Sigmoid colon (tissue), 7 donors: ENCODE data around the gene AMH. TPM values are rescaled to one million over a fixed set of nuclear protein-coding genes. Genes with fewer than 3 reads are reported as not detected.

ENCODE experiments used
- DNase-seq: peaks from one replicate; pipeline ENCODE4 v3.0.0-alpha.2; 2019
- H3K27ac ChIP-seq, 4 donors: fragments of 200-600 bp; sonication (generic); one replicate each; pipeline ENCODE4 v1.5.1; 2016 to 2019; ENCODE audit warnings: mild to moderate bottlenecking in 1 of 4
- H3K27me3 ChIP-seq, 3 donors: fragments of 200-600 bp; sonication (generic); one replicate each; pipeline ENCODE4 v1.5.1; 2019; ENCODE audit warnings: mild to moderate bottlenecking in 1 of 3
- H3K36me3 ChIP-seq, 4 donors: fragments of 200-600 bp; sonication (generic); one replicate each; pipeline ENCODE4 v1.5.1; 2016 to 2019
- H3K4me1 ChIP-seq, 4 donors: fragments of 200-600 bp; sonication (generic); one replicate each; pipeline ENCODE4 v1.5.1; 2017 to 2019
- H3K4me3 ChIP-seq, 4 donors: fragments of 200-600 bp; sonication (generic); one replicate each; pipeline ENCODE4 v1.5.1; 2017 to 2019; ENCODE audit warnings: mild to moderate bottlenecking in 2 of 4, moderate library complexity in 1 of 4
- H3K9me3 ChIP-seq, 4 donors: fragments of 200-600 bp in 3 of 4; sonication (generic) in 3 of 4; one replicate each; pipeline versions ENCODE4 v1.5.1 to v1.6.1; 2013 to 2019
- EP300 ChIP-seq, 4 donors: sonication (generic); formaldehyde crosslinking; IDR thresholded peaks; one replicate each; pipeline ENCODE4 v1.6.1; 2017; ENCODE audit warnings: antibody characterized with exemption in 4 of 4
- POLR2A ChIP-seq, 2 donors: fragments of 450-650 bp; IDR thresholded peaks; one replicate each; pipeline ENCODE4 v1.6.1; 2016; ENCODE audit warnings: antibody characterized with exemption in 2 of 2, mild to moderate bottlenecking in 2 of 2, moderate library complexity in 2 of 2
- POLR2AphosphoS5 ChIP-seq, 4 donors: sonication (generic); formaldehyde crosslinking; IDR thresholded peaks; one replicate each; pipeline ENCODE4 v1.6.1; 2017; ENCODE audit warnings: antibody characterized with exemption in 4 of 4
- WGBS, 2 donors: extraction: QIAGEN DNeasy Blood & Tissue Kit; methylation state at CpG; one replicate each; pipeline ENCODE4 v1.1.7; 2013; 5-methylcytosine and 5-hydroxymethylcytosine counted together
- intact Hi-C: fragments of 100-400 bp; cut with DNase I; formaldehyde crosslinking; loops from one replicate; pipeline ENCODE4 v1.15.1; 2023
- polyA plus RNA-seq, 3 donors: library from polyadenylated mRNA; stranded (reverse); fragments of 200-250 nt; gene quantifications; one replicate each; pipeline ENCODE4 v1.2.3, GENCODE V29; 2013
- total RNA-seq, 4 donors: library from RNA; depleted of rRNA; stranded (reverse); fragments of >200 nt; gene quantifications; one replicate each; pipeline ENCODE4 v1.1.0, GENCODE V29; 2016
- TF ChIP-seq, protein P1 (sequence below), 4 experiments: fragments of 450-650 bp in 3 of 4; fragments of 200-600 bp in 1 of 4; IDR thresholded peaks; one replicate each; pipeline ENCODE4 v1.5.1; 2016 to 2019; ENCODE audit warnings: antibody characterized with exemption in 4 of 4, mild to moderate bottlenecking in 3 of 4, moderate library complexity in 2 of 4
- donor health status: healthy with polysubstance abuse.
- donor health status: Bipolar disorder and iron deficiency.
- donor health status: healthy.

The AMH gene
- total and polyA plus RNA-seq, 7 donors, result 0.69 to 3.3 (median 1.8) TPM; not detected in 2

DNA sequence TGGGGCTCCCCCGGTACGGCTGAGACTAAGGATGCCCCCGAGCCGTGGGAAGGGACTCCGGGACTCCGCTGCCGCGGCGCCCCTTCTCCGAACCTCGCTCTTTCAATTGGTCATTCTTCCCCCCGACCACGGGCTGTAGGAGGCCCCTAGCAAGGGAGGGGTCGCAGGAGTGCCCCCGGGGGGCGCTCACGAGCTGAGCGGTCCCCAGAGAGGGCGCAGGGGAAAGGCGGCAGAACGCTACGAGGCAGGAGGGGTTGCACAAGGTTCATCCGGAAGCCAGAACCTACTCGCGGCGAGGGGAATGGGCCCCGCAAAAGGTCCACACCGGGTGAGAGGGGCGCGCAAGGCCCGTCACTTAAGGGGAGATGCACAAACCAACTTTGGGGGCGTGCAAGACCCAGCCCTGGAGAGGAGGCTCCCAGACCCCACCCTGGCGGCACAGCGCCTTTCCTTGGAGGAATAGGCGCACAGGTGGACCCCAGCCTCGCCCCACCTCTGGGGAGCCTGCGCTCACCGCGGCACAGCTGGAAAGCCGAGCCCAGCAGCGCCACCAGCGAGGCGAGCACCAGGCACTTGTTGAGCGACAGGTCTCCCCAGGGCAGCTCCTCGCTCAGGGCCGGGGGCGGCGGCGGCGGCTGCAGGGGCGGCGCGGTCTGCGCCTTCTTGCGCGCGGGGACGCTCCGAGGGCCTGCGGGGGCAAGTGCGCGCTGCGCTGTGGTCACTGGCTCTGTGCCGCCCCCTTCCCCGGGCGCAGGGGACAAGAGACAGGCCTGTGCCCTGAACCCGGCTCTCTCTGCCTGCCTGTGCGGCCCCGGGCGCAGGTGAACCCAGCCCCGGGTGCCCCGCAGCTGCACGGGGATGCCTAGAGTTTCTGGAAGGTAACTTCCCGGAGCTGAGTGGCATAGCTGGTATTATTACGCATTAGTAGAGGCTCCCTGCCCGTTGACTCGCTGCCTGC lies 4.3 kb downstream of the AMH start:
- peaks cover 47 to 54% (median 48%) of the 10 kb centered on the region in 3 donors for H3K27me3 ChIP-seq
- H3K4me3 ChIP-seq, result peak overlapping the region in 2 of 4 donors; percentile 8 to 9
- WGBS, 2 donors, result 5 to 6% methylated on average over 77 of the region's 77 CpGs
- H3K36me3 ChIP-seq, result peaks cover 0 to 9% (median 2%) of the 10 kb centered on the region in 4 donors
- H3K27ac ChIP-seq, result no peak overlapping the region
- no peaks in the 10 kb centered on the region for H3K9me3 ChIP-seq
- peaks cover 0 to 42% (median 37%) of the 10 kb centered on the region in 4 donors for H3K4me1 ChIP-seq
- TF ChIP-seq, protein P1, sequence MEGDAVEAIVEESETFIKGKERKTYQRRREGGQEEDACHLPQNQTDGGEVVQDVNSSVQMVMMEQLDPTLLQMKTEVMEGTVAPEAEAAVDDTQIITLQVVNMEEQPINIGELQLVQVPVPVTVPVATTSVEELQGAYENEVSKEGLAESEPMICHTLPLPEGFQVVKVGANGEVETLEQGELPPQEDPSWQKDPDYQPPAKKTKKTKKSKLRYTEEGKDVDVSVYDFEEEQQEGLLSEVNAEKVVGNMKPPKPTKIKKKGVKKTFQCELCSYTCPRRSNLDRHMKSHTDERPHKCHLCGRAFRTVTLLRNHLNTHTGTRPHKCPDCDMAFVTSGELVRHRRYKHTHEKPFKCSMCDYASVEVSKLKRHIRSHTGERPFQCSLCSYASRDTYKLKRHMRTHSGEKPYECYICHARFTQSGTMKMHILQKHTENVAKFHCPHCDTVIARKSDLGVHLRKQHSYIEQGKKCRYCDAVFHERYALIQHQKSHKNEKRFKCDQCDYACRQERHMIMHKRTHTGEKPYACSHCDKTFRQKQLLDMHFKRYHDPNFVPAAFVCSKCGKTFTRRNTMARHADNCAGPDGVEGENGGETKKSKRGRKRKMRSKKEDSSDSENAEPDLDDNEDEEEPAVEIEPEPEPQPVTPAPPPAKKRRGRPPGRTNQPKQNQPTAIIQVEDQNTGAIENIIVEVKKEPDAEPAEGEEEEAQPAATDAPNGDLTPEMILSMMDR (IDR thresholded peaks at IDR 0.05), result no peak
- no peak for TF ChIP-seq POLR2AphosphoS5 (IDR thresholded peaks at IDR 0.05)
- TF ChIP-seq EP300 (IDR thresholded peaks at IDR 0.05), result no peak
- TF ChIP-seq POLR2A (IDR thresholded peaks at IDR 0.05), result no peak
- DNase-seq, result no peak
- intact Hi-C loops, result no loop called here

DNA sequence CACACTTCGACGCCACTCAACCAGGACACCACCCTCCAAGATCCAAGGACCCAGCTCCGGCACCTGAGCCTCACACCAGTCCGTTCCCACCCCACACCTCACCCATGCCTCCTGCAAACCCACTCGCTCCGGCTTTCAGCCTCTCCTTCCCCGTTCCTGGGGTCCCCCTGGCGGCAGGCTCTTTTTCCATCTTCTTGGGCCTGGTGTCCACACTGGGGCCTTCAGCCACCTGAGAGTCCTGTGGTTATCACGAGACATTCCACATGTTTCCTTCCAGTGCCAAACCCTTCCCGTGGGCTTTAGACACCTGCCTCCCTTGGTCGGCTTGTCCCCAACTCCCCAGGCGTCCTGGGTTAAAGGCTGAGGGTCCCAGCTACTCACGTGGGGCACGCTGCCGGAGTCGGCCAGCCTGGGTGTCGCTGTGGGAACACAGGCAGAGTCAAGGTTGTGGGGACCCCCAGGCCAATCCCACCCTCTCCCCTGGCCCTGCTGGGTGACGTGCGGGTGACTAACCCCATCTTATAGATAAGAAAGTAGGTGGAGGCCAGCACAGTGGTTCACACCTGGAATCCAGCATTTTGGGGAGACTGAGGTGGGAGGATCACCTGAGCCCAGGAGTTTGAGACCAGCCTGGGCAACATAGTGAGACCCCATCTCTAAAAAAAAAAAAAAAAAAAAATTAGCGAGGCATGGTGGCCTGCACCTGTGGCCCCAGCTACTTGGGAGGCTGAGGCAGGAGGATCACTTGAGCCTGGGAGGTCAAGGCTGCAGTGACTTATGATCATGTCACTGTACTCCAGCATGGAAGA lies 5.1 kb downstream of the AMH start:
- TF ChIP-seq POLR2A (IDR thresholded peaks at IDR 0.05) (no peak), EP300 (IDR thresholded peaks at IDR 0.05) (no peak), POLR2AphosphoS5 (IDR thresholded peaks at IDR 0.05) (no peak)
- TF ChIP-seq, protein P1 (IDR thresholded peaks at IDR 0.05), result no peak
- DNase-seq, result no peak
- Histone ChIP-seq H3K36me3 (peaks cover 0 to 1% (median 0%) of the 10 kb centered on the region in 4 donors), H3K27ac (no peak overlapping the region), H3K9me3 (no peaks in the 10 kb centered on the region), H3K4me3 (no peak overlapping the region), H3K4me1 (peaks cover 0 to 42% (median 37%) of the 10 kb centered on the region in 4 donors), H3K27me3 (peaks cover 47 to 51% (median 48%) of the 10 kb centered on the region in 3 donors)
- 61 to 75% methylated on average over 20 of the region's 20 CpGs for WGBS, 2 donors
- intact Hi-C loops, result no loop called here

GRCh38 chr19:2255112-2255845 lies 6.2 kb downstream of the AMH start:
- H3K36me3 ChIP-seq, result no peaks in the 10 kb centered on the region
- H3K27me3 ChIP-seq, result peaks cover 37 to 41% (median 40%) of the 10 kb centered on the region in 3 donors
- no peak overlapping the region for H3K27ac ChIP-seq
- WGBS, 2 donors, result 91 to 93% methylated on average over 16 of the region's 16 CpGs
- intact Hi-C loops, result no loop called here
- H3K9me3 ChIP-seq, result no peaks in the 10 kb centered on the region
- peaks cover 0 to 37% (median 35%) of the 10 kb centered on the region in 4 donors for H3K4me1 ChIP-seq
- DNase-seq, result no peak
- H3K4me3 ChIP-seq, result no peak overlapping the region
- no peak for TF ChIP-seq POLR2AphosphoS5 (IDR thresholded peaks at IDR 0.05)
- TF ChIP-seq, protein P1 (IDR thresholded peaks at IDR 0.05), result no peak
- no peak for TF ChIP-seq EP300 (IDR thresholded peaks at IDR 0.05)
- no peak for TF ChIP-seq POLR2A (IDR thresholded peaks at IDR 0.05)

GRCh38 chr19:2255982-2256685 lies 7.0 kb downstream of the AMH start, which contains the start of gene JSRP1:
JSRP1 (minus strand) TSS chr19:2256417; CDS start chr19:2255314, 1,103 bp downstream.
- Histone ChIP-seq H3K4me3 (no peak within 1 kb of the TSS), H3K27me3 (peaks cover 29 to 32% (median 32%) of the 10 kb centered on the region in 3 donors), H3K9me3 (no peaks in the 10 kb centered on the region), H3K27ac (no peak within 1 kb of the TSS), H3K36me3 (no peaks in the 10 kb centered on the region), H3K4me1 (peaks cover 0 to 28% (median 26%) of the 10 kb centered on the region in 4 donors)
- WGBS, 2 donors, result 61 to 74% methylated on average over 24 of the region's 24 CpGs
- intact Hi-C loops, result no loop called here
- TF ChIP-seq POLR2AphosphoS5 (IDR thresholded peaks at IDR 0.05), result no peak
- TF ChIP-seq POLR2A (IDR thresholded peaks at IDR 0.05), result no peak
- TF ChIP-seq, protein P1 (IDR thresholded peaks at IDR 0.05), result no peak
- TF ChIP-seq EP300 (IDR thresholded peaks at IDR 0.05), result no peak
- no peak for DNase-seq
